Measurements from ENCODE around the gene SIK3.

Gene SIK3

GRCh38 chr11:116930586-116930985, 167.6 kb downstream of the SIK3 start:
- DNase-seq (ENCODE audit: low spot score), result no peak

DNA sequence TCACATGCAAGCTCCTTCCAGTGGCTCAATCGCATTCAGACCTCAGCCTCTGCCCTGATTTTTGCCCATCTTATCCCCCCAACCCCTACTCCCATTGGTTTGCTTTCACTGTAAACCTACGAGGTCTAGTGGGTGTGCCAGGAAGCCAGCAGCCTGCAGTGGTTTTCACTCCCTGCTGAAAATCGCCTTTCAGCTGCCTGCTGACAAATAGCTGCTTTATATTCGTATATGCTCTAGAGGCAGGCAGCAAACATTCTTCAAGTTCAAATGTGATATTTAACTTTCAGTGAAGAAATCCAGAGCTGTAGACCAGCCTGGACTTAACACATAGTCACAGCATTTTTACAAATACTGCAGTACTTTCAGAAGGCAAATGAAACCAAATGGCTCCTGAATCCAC, 168.1 kb downstream of the SIK3 start:
- DNase-seq (ENCODE audit: low spot score), result peak; percentile 16

DNA sequence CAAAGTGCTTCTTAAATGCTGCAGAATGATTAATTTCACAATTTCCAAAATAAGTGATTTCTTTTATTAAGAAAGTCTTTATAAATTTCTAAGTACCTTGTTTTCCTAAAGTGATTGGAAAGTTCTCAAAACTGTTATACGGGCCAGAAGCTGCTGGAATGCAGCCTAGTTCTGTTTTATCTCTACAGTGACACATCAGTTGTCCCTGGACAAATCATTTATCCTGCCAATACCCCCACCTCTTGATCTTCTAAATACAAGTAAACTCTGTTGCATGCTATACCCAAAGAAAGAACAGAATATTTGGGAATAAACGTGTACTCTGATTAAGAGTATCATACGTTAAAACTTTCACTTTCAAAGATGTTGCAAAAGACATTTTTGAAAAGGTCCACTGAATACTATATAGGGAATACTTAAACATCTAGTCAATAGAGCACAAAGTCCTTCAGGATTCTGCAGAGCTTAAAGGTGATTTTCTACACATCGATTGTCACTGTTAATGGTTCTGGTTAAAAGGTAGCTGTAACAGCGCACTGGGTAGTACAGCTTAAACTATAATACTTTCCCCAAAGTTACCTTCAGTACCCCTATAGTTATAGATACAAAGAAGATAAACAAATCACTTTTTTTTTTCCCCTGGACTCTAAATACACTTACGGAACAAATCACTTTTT, 168.7 kb downstream of the SIK3 start:
- no peak for DNase-seq (ENCODE audit: low spot score)

DNA sequence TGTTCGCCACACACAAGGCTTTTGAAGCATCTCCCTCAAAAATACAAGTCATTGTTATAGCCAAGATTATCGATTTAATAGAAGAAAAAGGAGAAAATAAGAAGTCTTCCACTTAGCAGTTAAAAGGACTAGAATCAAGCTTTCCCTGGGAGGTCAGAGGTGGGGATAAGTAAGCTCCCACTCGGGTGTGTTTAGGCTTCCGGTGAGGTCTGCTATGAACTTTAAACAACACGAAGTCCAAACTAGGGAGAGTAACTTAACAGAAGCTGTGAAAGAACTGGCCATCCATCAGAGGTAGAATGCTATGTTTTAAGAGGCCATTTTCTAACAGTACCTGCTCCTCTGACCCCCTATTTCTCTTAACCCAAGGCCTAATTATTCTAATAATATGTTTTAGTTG, 169.4 kb downstream of the SIK3 start:
- DNase-seq (ENCODE audit: low spot score), result no peak

DNA sequence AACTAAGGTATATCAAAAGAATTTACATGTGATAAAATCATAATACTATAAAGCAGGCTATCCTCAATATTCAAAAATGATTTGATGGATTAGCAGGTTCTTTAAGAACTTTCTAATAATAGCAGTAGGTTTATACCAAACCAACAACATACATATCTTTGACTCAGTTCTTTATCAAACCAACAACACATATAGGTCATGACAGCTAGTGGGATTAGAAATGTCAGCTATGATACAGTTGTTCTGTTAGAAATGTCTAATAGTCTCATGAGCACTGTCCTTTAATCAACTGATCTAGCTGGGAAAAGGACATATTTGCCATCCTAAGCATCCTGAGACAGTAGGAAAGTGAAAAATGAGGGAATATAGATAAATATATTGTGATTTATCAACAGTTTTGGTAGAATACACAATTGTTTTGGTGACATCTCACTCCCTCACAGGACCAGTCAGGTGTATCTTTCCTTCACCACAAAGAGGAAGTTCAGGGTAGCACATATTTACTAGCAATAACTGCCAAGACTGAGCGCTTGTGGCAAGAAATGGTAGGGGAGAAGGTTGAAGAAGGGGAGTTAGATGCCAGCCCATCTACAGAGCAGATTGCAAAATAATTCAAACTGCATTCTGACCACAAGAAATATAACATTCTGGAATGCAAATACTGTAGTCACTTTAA, 170.0 kb downstream of the SIK3 start:
- DNase-seq (ENCODE audit: low spot score), result no peak

GRCh38 chr11:116927163-116927974, 170.9 kb downstream of the SIK3 start:
- DNase-seq (ENCODE audit: low spot score), result no peak

DNA sequence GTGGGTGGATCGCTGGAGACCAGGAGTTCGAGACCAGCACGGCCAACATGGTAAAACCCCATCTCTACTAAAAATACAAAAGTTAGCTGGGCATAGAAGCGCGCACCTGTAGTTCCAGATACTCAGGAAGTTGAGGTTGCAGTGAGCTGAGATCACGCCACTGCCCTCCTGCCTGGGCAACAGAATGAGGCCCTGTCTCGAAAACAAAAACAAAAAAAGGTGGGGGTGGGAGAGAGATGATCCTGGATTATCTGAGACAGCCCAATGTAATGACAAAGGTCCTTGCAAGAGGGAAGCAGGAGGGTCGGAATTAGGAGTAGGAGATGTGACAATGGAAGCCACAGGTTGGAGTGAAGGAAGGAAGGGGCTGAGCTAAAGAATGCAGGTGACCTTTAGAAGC, 173.2 kb downstream of the SIK3 start:
- DNase-seq (ENCODE audit: low spot score), result no peak

GRCh38 chr11:116918925-116919655, 179.1 kb downstream of the SIK3 start:
- no peak for DNase-seq (ENCODE audit: low spot score)

- no peak for DNase-seq (ENCODE audit: low spot score)
Measured at GRCh38 chr11:116917632-116918031, 180.6 kb downstream of the SIK3 start.

DNA sequence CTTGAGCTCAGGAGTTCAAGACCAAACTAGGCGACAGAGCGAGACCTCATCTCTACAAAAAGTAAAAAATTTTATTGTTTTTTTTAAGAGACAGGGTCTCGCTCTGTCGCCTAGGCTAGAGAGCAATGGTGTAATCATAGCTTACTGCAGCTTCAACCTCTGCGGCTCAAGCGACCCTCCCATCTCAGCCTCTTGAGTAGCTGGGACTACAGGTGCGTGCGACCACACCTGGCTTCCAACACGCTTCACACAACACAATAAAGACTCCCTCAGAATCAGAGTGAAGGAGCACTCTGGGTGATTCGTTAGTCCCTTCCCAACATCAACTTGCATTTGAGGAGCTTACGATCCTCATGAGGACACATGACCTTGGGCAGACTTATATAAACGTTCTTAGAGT, 181.3 kb downstream of the SIK3 start:
- no peak for DNase-seq (ENCODE audit: low spot score)

DNA sequence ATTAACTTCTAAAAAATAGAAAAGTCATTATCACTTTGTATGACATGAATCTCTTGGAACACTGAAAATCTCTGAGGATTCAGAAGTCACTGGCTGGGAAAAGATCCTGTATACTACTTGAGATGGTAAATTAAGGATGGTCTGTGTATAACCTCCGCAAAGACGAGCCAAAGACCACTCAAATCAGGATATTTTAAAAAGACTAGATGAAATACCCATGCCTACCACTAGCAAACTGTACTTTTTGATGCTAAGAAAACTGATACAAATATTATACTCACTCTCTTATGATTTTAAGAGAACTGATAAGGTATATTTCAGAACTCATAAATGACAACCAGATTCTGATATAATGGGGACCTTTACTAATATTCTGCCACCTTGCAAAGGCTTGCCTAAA, 182.2 kb downstream of the SIK3 start:
- no peak for DNase-seq (ENCODE audit: low spot score)

GRCh38 chr11:116913000-116913399, 185.2 kb downstream of the SIK3 start:
- DNase-seq (ENCODE audit: low spot score), result peak; percentile 48

- no peak for DNase-seq (ENCODE audit: low spot score)
Measured at GRCh38 chr11:116911976-116912734, 186.1 kb downstream of the SIK3 start.

- no peak for DNase-seq (ENCODE audit: low spot score)
Measured at GRCh38 chr11:116910847-116911246, 187.4 kb downstream of the SIK3 start.

- DNase-seq (ENCODE audit: low spot score), result no peak
Measured at GRCh38 chr11:116910378-116910777, 187.8 kb downstream of the SIK3 start.

DNA sequence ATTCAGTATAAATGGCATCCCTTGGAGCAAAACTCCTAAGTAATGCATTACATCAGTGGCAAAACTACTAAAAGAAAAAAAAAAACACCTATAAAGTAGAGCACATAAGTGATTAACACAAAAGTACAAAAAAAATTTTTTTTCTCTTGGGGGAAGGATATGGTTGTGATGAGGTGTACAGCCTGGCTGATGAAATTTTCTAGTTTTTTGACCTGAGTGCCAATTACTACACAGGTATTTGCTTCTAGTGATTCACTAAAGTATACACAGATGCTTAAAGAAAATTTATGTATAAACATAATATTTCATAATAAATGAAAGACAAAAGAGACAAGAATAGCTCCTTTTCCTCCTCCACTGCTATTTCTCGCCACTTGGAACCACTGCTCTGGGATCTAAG, 189.0 kb downstream of the SIK3 start:
- no peak for DNase-seq (ENCODE audit: low spot score)

- DNase-seq (ENCODE audit: low spot score), result no peak
Measured at GRCh38 chr11:116906479-116906878, 191.7 kb downstream of the SIK3 start.

GRCh38 chr11:116903090-116903489, 195.1 kb downstream of the SIK3 start:
- DNase-seq (ENCODE audit: low spot score), result no peak

DNA sequence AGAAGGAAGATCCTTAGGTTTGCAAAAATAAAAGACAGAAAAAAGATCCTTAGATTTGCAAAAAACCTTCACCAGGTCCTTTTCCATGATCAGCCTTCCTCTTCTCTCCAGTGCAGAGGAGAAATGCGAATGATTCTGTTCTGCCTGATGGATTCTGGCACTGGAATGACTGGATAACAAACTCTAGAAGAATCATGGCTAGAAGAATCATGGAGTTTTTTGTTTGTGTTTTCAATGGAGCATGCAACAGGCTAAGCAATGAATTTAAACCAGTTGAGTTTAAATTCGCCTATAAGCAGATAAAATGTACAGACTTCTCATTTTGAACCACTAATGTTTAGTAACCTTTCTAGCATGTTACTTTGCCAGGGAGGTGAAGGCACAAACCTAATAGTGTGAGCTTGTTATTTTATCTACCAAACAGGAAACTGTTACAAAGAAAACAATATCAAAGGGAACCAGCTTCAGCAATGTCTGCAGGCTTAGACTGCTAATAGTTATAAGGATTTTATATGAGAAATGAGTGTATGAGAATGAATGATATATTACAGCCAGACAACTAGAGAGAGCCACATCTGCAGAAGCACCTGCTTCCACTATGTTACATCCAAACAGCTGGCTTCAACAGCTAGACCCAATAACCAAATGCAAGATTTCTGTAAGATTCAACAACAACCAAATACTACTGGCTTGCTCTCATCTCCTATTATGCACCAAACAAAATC, 196.1 kb downstream of the SIK3 start:
- no peak for DNase-seq (ENCODE audit: low spot score)

- no peak for DNase-seq (ENCODE audit: low spot score)
Measured at GRCh38 chr11:116901211-116901610, 197.0 kb downstream of the SIK3 start.

GRCh38 chr11:116896211-116896610, 202.0 kb downstream of the SIK3 start:
- no peak for DNase-seq (ENCODE audit: low spot score)
